ENCODE results near the gene COL27A1.
"Not testable (repeated sequence)": the region's sequence is repeated elsewhere in the genome, so short reads cannot be mapped to it uniquely, and the experiment has no call there.

COL27A1 gene

DNA sequence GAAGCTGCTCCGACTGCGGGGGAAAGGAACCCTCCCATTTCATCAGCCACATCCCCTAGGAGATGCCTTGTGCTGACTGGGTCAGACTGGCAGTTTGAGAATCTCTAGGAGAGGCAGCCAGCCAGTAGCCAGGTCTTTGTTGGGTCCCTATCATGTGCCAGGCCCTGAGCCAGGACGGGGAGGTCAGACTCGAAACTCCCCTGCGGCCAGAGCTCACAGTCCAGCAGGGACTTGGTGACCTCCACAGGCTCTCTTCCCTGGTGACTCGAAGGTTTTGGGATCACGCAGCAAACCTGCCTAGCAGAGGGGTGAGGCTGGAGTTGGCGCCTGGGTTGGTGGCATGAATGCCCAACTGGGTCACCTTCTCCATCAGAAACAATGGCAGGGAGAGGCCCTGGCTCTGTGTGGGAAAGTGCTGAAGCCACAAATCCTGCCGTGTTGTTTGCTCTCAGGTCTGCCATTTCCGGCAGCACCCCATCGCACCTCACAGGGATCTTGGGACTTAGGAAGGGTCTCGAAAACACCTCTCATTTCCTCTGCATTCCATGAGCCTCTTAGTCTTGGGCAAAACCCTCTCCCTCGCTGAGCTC lies 153.1 kb downstream of the COL27A1 start:
- DNase-seq (ENCODE audit: low read depth), result no peak

- no peak for DNase-seq (ENCODE audit: low read depth)
These were observed 153.8 kb downstream of the COL27A1 start for GRCh38 chr9:114309096-114309495.

DNA sequence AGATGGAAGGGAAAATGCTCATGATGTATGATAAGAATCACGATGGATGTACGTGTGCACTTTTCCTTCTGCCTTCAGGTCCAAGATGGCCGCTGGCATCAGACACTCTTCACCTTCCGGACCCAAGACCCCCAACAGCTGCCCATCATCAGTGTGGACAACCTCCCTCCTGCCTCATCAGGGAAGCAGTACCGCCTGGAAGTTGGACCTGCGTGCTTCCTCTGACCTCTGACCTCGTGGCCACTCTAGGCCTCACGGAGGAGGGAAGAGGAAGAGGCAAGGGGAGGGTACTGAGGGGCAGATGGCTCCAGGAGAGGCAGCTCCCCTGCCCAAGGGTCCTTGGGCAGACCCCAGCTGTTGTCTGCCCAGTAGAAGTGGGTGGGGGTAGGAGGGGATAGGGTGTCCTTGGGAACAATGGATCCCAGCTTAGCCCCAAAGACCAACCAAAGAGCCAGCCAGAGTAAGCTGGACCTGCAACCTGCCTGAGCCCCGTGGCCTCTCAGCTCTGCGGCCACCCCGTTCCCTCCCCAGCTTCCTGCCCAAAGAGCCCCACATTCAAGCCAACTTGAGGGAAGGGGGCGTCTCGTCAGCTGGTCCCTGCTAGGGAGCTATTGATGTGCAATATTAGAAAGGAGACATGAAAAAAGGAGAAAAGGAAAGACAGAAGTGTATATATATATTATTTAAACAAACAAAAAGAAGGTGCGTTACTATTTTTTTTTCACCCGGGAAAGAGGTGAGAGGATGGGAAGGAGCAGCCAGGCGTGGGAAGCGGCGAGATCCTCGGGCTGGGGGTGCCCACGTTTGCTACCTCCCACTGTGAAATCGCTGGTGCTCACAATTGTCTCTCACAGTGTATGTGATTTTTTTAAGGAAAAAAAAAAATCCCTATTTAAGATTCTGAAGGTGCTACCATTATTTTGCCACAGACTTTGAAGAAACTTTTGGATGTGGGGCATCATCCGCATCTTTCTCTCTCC lies 155.4 kb downstream of the COL27A1 start:
- DNase-seq (ENCODE audit: low read depth), result no peak

DNA sequence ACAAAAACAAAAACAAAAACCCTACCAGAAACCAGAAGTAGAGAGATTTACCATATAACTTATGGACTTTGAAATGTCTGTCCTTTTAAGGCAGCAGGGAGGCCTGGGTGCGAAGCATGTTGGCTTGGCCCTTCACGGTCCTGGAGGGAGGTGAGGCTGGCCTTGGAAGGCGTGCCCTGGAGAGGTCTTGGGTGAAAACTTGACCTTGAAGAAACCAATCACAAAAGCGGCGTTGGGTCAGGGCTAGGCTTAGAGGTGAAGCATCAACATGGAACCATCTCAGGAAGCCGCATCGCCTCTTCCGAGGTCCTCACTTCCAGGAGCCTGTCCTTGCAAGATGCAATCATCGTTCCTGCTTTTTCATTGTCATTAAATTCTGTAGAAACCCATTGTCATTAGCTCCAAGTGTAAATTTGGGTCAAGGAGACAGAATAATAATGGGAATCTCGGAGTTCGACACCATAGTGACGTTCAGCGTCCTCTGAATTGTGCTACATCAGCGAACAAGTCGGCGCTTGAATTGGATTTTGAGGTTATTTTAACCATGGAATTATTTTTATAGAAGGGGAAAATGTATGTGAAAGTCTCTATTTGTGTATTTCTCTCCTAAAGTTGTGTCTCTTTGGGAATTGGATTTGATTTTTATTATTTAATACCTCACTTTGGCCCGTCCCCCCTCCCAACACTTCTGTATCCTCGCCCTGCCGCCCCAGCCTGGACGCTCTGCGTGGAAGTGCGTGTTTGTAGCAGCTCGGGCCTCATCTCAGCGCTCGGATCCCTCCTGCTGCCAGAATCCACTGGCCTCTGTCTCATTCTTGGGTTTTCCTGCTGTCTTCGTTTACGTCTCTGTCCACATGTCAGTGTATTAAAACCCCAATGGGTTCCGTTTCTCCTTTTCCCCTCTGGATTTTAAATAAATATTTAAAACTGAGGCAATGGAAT lies 156.5 kb downstream of the COL27A1 start:
- DNase-seq (ENCODE audit: low read depth), result no peak

GRCh38 chr9:114312513-114312875 lies 157.2 kb downstream of the COL27A1 start:
- no peak for DNase-seq (ENCODE audit: low read depth)

- DNase-seq (ENCODE audit: low read depth), result no peak
These were observed 157.8 kb downstream of the COL27A1 start for GRCh38 chr9:114313186-114313585.

DNA sequence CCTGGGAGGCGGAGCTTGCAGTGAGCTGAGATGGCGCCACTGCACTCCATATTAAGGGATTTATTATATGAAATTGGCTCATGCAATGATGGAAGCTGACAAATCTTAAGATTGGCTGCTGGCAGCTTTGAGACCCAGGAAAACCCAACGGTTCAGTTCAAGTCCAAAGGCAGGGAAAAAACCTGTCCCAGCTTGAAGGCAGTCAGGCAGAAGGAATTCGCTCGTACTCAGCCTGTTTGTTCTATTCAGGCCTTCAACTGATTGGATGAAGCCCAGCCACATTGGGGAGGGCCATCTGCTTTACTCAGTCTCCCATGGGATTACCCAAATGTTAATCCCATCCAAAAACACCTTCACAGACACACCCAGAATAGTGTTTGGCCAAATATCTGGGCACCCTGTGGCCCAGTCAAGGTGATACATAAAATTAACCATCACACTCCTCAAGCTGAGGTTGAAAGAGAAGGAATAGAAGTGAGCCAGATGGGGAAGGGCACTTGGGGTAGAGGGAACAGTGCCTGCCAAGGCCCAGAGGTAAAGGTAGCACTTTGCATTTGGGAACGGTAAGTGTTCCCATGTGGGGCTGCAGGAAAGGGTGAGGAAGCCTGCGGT lies 159.0 kb downstream of the COL27A1 start:
- no peak for DNase-seq (ENCODE audit: low read depth)

DNA sequence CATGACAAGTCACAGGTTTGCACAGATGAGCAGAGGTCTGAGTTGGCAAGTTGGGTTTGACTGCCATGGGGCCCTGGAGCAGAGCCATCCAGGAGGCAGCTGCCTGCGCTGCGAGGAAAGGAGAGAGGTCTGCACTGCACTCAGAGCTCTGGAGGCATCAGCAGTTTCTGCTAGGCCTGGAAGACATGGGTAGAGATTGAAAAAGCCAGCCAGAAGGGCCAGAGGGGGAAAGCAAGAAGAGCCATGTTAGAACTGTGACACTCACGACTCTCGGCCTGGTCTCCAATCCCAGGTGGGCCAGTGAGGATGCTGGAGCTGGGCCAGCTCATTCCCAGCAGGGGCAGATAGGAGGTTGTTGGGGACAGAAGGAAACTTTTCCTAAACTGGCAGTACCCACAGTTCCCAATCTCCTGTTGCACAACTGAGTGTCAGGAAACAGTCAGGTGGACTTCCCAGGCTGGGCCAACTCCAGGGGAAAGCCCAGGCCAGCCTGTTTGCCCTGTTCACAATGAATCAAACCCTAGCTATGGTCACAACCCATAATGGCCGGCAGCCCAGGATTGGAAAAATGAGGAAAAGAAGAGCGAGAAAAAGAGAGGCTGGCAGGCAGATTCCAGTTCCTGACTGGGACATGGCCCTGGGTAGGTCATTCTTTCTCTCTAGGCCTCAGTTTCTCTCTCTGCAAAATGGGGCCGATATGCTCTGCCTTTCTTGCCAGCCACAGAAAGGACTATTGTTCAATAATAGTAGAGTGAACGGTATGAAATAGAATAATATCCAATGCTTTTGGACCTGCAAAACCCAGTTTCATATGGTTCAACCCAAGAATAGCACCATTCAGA lies 159.8 kb downstream of the COL27A1 start:
- DNase-seq (ENCODE audit: low read depth), result peak; percentile 56

- no peak for DNase-seq (ENCODE audit: low read depth)
These were observed 160.5 kb downstream of the COL27A1 start for GRCh38 chr9:114315723-114316363.

- DNase-seq (ENCODE audit: low read depth), result no peak
These were observed 161.4 kb downstream of the COL27A1 start for GRCh38 chr9:114316605-114317230.

- peak; percentile 90 for DNase-seq (ENCODE audit: low read depth)
These were observed 162.5 kb downstream of the COL27A1 start for GRCh38 chr9:114317665-114318357.

DNA sequence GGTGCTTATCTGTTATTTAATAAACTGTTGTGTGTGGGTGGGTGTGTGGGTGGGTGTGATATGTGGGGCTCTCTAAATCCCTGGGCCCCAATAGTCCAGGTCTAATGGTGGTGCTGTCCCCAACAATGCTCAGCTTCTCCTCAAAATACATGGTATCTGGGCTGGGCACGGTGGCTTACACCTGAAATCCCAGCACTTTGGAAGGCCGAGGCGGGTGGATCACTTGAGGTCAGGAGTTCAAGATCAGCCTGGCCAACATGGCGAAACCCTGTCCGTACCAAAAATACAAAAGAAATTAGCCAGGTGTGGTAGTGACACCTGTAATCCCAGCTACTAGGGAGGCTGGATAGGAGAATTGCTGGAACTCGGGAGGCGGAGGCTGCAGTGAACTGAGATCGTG lies 163.1 kb downstream of the COL27A1 start:
- DNase-seq (ENCODE audit: low read depth), result no peak

DNA sequence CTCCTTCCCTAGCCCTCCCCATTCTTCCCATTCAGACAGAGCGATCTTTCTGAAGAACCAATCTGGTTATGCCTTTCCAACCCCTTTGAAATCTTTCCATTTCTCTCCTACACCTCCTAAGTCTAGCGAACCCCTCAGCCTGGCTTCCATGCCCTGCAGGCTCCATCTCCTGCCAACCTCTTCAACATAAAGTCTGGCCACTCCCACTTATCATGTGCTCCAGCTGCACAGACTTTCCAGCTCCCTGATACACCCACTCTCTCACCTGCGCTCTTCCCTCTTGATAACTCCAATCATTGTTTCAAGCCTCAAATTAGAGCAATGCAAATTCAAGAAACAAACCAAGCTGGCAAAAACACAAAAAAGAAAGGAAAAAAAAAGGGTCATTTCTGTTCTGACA lies 163.8 kb downstream of the COL27A1 start:
- no peak for DNase-seq (ENCODE audit: low read depth)

DNA sequence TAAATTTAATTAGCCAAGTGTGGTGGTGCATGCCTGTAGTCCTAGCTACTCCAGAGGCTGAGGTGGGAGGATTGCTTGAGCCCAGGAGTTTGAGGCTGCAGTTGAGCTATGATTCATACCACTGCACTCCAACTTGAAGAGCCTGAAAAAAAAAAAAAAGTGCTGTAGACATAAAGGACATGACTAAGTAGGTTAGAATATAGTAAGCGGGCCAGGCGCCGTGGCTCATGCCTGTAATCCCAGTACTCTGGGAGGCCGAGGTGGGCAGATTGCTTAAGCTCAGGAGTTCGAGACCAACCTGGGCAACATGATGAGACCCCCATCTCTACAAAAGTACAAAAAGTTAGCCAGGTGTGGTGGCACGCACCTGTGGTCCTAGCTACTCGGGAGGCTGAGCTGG lies 165.4 kb downstream of the COL27A1 start:
- not testable (repeated sequence) for DNase-seq (ENCODE audit: low read depth)

GRCh38 chr9:114321759-114322158 lies 166.4 kb downstream of the COL27A1 start:
- peak; percentile 29 for DNase-seq (ENCODE audit: low read depth)

DNA sequence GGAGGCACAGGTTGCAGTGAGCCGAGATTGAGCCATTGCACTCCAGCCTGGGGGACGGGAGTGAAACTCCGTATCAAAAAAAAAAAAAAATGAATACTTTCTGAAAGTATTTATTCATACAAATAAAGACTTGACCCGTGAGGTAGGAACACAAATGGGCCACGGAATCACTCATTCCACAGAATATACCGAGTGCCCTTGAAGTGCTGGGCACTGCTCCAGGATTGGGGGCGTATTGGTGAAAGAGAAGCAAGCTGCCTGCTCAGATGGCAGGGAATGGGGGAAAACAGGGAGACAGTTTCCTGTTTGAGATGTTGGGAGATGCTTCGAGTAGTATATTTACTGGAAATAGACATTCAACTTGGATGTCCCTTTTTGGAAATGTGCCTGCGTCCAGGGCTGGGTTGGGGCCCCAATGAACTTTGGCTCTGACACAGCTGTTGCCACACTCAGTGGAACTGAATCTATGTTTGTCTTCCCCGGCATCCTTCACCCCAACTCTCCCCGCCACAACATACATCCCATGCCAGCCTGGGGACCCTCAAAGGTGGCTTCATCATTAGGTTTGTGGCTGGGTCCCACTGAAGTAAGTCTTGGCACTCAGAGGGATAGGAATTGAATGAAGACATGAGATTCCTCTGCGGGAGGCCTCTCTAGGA lies 167.0 kb downstream of the COL27A1 start:
- not testable (repeated sequence) for DNase-seq (ENCODE audit: low read depth)

DNA sequence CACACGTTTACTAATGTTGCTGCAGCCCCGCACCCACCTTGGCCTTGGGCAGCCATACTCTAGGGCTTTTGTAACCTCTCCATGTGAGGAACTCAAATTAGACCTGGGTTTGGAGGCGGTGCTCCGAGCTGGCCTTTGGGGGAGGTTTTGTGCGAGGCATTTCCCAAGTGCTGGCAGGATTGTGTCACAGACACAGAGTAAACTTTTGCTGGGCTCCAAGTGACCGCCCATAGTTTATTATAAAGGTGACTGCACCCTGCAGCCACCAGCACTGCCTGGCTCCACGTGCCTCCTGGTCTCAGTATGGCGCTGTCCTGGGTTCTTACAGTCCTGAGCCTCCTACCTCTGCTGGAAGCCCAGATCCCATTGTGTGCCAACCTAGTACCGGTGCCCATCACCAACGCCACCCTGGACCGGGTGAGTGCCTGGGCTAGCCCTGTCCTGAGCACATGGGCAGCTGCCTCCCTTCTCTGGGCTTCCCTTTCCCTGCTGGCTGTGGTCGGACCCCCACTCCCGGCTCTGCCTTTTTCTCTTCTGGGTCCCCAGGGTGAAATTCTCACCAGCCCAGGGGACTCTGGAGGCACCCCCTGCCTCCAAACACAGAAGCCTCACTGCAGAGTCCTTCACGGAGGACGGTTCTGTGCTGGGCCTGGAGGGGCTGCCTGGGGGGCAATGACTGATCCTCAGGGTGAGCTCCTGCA lies 167.6 kb downstream of the COL27A1 start, which contains the start of gene ORM1:
Gene ORM1, plus strand, starts transcription at position 268 of the 701 bp plus-strand sequence. Its CDS starts 36 bp downstream, at position 304.
- not testable (repeated sequence) for DNase-seq (ENCODE audit: low read depth)

- DNase-seq (ENCODE audit: low read depth), result not testable (repeated sequence)
These were observed 168.5 kb downstream of the COL27A1 start for GRCh38 chr9:114323849-114324248.
